Liver (tissue), 9 donors: ENCODE measurements around the gene NAPSA. TPM values are rescaled to one million over a fixed set of nuclear protein-coding genes. Genes with fewer than 3 reads are reported as not detected.

Experiments
- DNase-seq: peaks from one replicate; pipeline ENCODE4 v3.0.0-alpha.2; 2017; ENCODE audit warnings: low spot score
- H3K27ac ChIP-seq, 2 donors: one replicate each; pipeline ENCODE4 v1.7.0; 2013; ENCODE audit warnings: inconsistent platforms in 2 of 2, low read length in 2 of 2, control low read depth in 1 of 2, low read depth in 1 of 2, mild to moderate bottlenecking in 1 of 2
- H3K27me3 ChIP-seq, 4 donors: one replicate each; pipeline versions ENCODE4 v1.6.1 to v1.7.0; 2013; ENCODE audit warnings: low read length in 3 of 4, inconsistent platforms in 1 of 4, mild to moderate bottlenecking in 1 of 4, moderate library complexity in 1 of 4; ENCODE audit not compliant: control insufficient read depth in 4 of 4, insufficient read depth in 4 of 4
- H3K36me3 ChIP-seq, 4 donors: one replicate each; pipeline versions ENCODE4 v1.6.1 to v1.7.0; 2013; ENCODE audit warnings: low read length in 3 of 4, mild to moderate bottlenecking in 3 of 4, low read depth in 1 of 4, moderate library complexity in 1 of 4; ENCODE audit not compliant: control insufficient read depth in 4 of 4, insufficient read depth in 3 of 4
- H3K4me1 ChIP-seq, 4 donors: one replicate each; pipeline versions ENCODE4 v1.6.1 to v1.7.0; 2013; ENCODE audit warnings: low read length in 3 of 4, mild to moderate bottlenecking in 3 of 4, moderate library complexity in 1 of 4; ENCODE audit not compliant: control insufficient read depth in 4 of 4, insufficient read depth in 4 of 4
- H3K4me3 ChIP-seq, 3 donors: one replicate each; pipeline versions ENCODE4 v1.6.1 to v1.7.0; 2013; ENCODE audit warnings: low read length in 3 of 3, control low read depth in 1 of 3, low read depth in 1 of 3, mild to moderate bottlenecking in 1 of 3
- H3K9ac ChIP-seq, 2 donors: one replicate each; pipeline ENCODE4 v1.7.0; 2013; ENCODE audit warnings: low read length in 2 of 2, mild to moderate bottlenecking in 2 of 2, moderate library complexity in 2 of 2, control low read depth in 1 of 2, low read depth in 1 of 2
- H3K9me3 ChIP-seq, 4 donors: one replicate each; pipeline versions ENCODE4 v1.6.1 to v1.7.0; 2013; ENCODE audit warnings: low read length in 3 of 4; ENCODE audit not compliant: control insufficient read depth in 4 of 4
- CTCF ChIP-seq: fragments of 150-350 bp; IDR thresholded peaks from 2 replicates; pipeline ENCODE4 v1.5.1; 2017; ENCODE audit warnings: improper control_type of control experiment, low read depth, low read length; ENCODE audit not compliant: missing input control
- EGR1 ChIP-seq, 2 donors: IDR thresholded peaks; 2 replicates each; pipeline ENCODE4 v1.6.1; 2016 to 2018; ENCODE audit warnings: antibody characterized with exemption in 2 of 2, low read depth in 2 of 2
- FOXA1 ChIP-seq: IDR thresholded peaks from 2 replicates; pipeline ENCODE4 v1.6.1; 2016; ENCODE audit warnings: antibody characterized with exemption
- FOXA2 ChIP-seq: IDR thresholded peaks from 2 replicates; pipeline ENCODE4 v1.6.1; 2016; ENCODE audit warnings: antibody characterized with exemption
- GABPA ChIP-seq, 2 donors: IDR thresholded peaks in 1 of 2; conservative IDR thresholded peaks in 1 of 2; 2 replicates each; pipeline ENCODE4 v1.6.1; 2016; ENCODE audit warnings: antibody characterized with exemption in 2 of 2, mild to moderate bottlenecking in 1 of 2, moderate library complexity in 1 of 2
- HNF4A ChIP-seq, 2 donors: conservative IDR thresholded peaks; 2 replicates each; pipeline ENCODE4 v1.6.1; 2016; ENCODE audit warnings: antibody characterized with exemption in 2 of 2, mild to moderate bottlenecking in 2 of 2
- JUND ChIP-seq, 2 donors: IDR thresholded peaks; 2 replicates each; pipeline ENCODE4 v1.6.1; 2016; ENCODE audit warnings: antibody characterized with exemption in 2 of 2
- MAX ChIP-seq: IDR thresholded peaks from 2 replicates; pipeline ENCODE4 v1.6.1; 2016; ENCODE audit warnings: antibody characterized with exemption
- NR2F2 ChIP-seq: IDR thresholded peaks from 2 replicates; pipeline ENCODE4 v1.6.1; 2016; ENCODE audit warnings: antibody characterized with exemption
- RAD21 ChIP-seq, 2 donors: IDR thresholded peaks; 2 replicates each; pipeline ENCODE4 v1.6.1; 2016; ENCODE audit warnings: antibody characterized with exemption in 2 of 2, mild to moderate bottlenecking in 2 of 2
- REST ChIP-seq: IDR thresholded peaks from 2 replicates; pipeline ENCODE4 v1.6.1; 2016; ENCODE audit warnings: antibody characterized with exemption, mild to moderate bottlenecking
- RXRA ChIP-seq, 2 donors: IDR thresholded peaks; 2 replicates each; pipeline ENCODE4 v1.6.1; 2017 to 2018; ENCODE audit warnings: antibody characterized with exemption in 2 of 2, mild to moderate bottlenecking in 1 of 2
- SP1 ChIP-seq: IDR thresholded peaks from 2 replicates; pipeline ENCODE4 v1.6.1; 2018; ENCODE audit warnings: antibody characterized with exemption, mild to moderate bottlenecking
- TAF1 ChIP-seq: conservative IDR thresholded peaks from 2 replicates; pipeline ENCODE4 v1.6.1; 2016; ENCODE audit warnings: antibody characterized with exemption, mild to moderate bottlenecking
- YY1 ChIP-seq: IDR thresholded peaks from 2 replicates; pipeline ENCODE4 v1.6.1; 2016; ENCODE audit warnings: antibody characterized with exemption, mild to moderate bottlenecking
- ZBTB33 ChIP-seq: IDR thresholded peaks from 2 replicates; pipeline ENCODE4 v1.6.1; 2016; ENCODE audit warnings: antibody characterized with exemption
- WGBS: extraction: QIAGEN DNeasy Blood & Tissue Kit; methylation state at CpG from one replicate; pipeline ENCODE4 v1.1.7; 2013; 5-methylcytosine and 5-hydroxymethylcytosine counted together
- polyA plus RNA-seq, 2 donors: library from polyadenylated mRNA; stranded (reverse) in 1 of 2; unstranded in 1 of 2; fragments of 200-250 nt in 1 of 2; fragments of >200 nt in 1 of 2; fragmentation: Nextera tagmentation in 1 of 2; extraction: Ambion mirVana in 1 of 2; gene quantifications; one replicate each; pipeline versions ENCODE4 v1.2.1 to v1.2.3, GENCODE V29; 2013 to 2015
- total RNA-seq, 2 donors: library from RNA; depleted of rRNA; stranded (reverse); fragments of >200 nt; gene quantifications; one replicate each; pipeline ENCODE4 v1.2.3, GENCODE V29; 2014
- TF ChIP-seq, protein P1 (sequence below): IDR thresholded peaks from 2 replicates; pipeline ENCODE4 v1.6.1; 2016; ENCODE audit warnings: antibody characterized with exemption
- donor health status: healthy.
- donor health status: healthy.
- donor health status: healthy.
- donor health status: healthy.
- donor health status: healthy.

NAPSA gene
- total and polyA plus RNA-seq, 4 donors, result 0.28 to 0.74 (median 0.54) TPM

DNA sequence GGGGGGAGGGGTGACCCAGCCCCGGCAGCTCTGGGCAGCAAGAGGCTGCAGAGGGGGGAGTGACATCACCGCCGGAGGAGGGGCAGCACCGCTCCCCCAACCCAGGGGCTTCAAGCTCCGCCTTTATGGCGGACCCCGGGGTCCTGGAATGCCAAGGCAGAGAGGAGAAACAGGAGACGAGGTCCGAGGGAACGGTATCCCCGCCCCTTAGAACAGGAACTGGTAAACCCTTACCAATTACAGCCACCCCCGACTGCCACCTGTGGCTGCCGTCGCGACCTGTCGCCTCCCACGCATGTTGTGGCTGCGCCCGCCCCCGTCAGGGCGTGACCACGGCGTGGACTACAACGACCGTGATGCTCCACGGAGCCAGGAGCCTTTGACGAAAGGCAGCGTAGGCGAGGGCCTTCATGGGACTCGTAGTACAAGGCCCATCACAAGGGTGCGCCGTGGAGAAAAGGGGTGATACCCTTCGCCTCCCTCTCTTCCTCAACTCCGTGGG is 32.2 kb downstream of the NAPSA start:
- peak overlapping the region; percentile 48 to 95 (median 65) for H3K4me3 ChIP-seq
- H3K4me1 ChIP-seq, result peaks cover 13 to 45% (median 27%) of the 10 kb centered on the region in 4 donors
- DNase-seq, result peak; percentile 84
- TF ChIP-seq YY1 (peak; percentile 57), TAF1 (no peak), EGR1 (IDR thresholded peaks at IDR 0.05; ENCODE audit: low read depth in 2 of 2) (peak; percentile 98 to 99), SP1 (peak; percentile 41)
- H3K27me3 ChIP-seq, result no peaks in the 10 kb centered on the region
- no peaks in the 10 kb centered on the region for H3K36me3 ChIP-seq
- no peaks in the 10 kb centered on the region for H3K9me3 ChIP-seq
- 2% methylated on average over 34 of the region's 34 CpGs for WGBS
- peak overlapping the region; percentile 74 to 77 for H3K27ac ChIP-seq
- H3K9ac ChIP-seq, result peak overlapping the region; percentile 58 to 66

GRCh38 chr19:50332244-50333038 is 33.0 kb downstream of the NAPSA start:
- Histone ChIP-seq H3K36me3 (no peaks in the 10 kb centered on the region), H3K27me3 (no peaks in the 10 kb centered on the region), H3K9ac (no peak overlapping the region), H3K27ac (peak overlapping the region; percentile 74 to 77), H3K4me3 (peak overlapping the region in 1 of 3 donors; percentile 48), H3K4me1 (peaks cover 13 to 49% (median 31%) of the 10 kb centered on the region in 4 donors), H3K9me3 (no peaks in the 10 kb centered on the region)
- WGBS, result 38% methylated on average over 20 of the region's 20 CpGs
- no peak for DNase-seq
- TF ChIP-seq NR2F2, result peak; percentile 5
- no peak for TF ChIP-seq HNF4A (conservative IDR thresholded peaks at IDR 0.05)

- Histone ChIP-seq H3K4me1 (peaks cover 13 to 54% (median 34%) of the 10 kb centered on the region in 4 donors), H3K9me3 (no peaks in the 10 kb centered on the region), H3K27ac (peak overlapping the region in 1 of 2 donors; percentile 31), H3K36me3 (no peaks in the 10 kb centered on the region), H3K4me3 (no peak overlapping the region), H3K27me3 (peaks cover 0 to 3% (median 0%) of the 10 kb centered on the region in 4 donors), H3K9ac (no peak overlapping the region)
- 38% methylated on average over 2 of the region's 2 CpGs for WGBS
- DNase-seq, result no peak
- TF ChIP-seq GABPA (IDR thresholded peaks at IDR 0.05 in 1 of 2, conservative IDR thresholded peaks at IDR 0.05 in 1 of 2) (no peak), REST (no peak), FOXA2 (no peak), NR2F2 (no peak), EGR1 (IDR thresholded peaks at IDR 0.05; ENCODE audit: low read depth in 2 of 2) (no peak), YY1 (no peak), HNF4A (conservative IDR thresholded peaks at IDR 0.05) (no peak), RAD21 (IDR thresholded peaks at IDR 0.05) (no peak), ZBTB33 (no peak), SP1 (no peak), JUND (IDR thresholded peaks at IDR 0.05) (no peak), MAX (no peak), RXRA (IDR thresholded peaks at IDR 0.05) (no peak), FOXA1 (no peak), TAF1 (no peak), CTCF (no peak)
- TF ChIP-seq, protein P1, sequence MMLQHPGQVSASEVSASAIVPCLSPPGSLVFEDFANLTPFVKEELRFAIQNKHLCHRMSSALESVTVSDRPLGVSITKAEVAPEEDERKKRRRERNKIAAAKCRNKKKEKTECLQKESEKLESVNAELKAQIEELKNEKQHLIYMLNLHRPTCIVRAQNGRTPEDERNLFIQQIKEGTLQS, result no peak
These were observed 33.5 kb downstream of the NAPSA start for GRCh38 chr19:50331994-50332243.
